M059J (cell line): ENCODE results near the gene SCARB2. TPM values are rescaled to one million over a fixed set of nuclear protein-coding genes. Genes with fewer than 3 reads are reported as not detected.
"Not testable (repeated sequence)": the region's sequence is repeated elsewhere in the genome, so short reads cannot be mapped to it uniquely, and the experiment has no call there.

Source experiments
- DNase-seq: peaks from one replicate; pipeline ENCODE4 v3.0.0-alpha.2; 2012; ENCODE audit warnings: low read depth
- total RNA-seq: library from RNA; depleted of rRNA; stranded (reverse); fragments of >200 nt; shearing (Covaris generic); gene quantifications from 2 replicates; pipeline ENCODE4 v1.2.3, GENCODE V29; 2014; rRNA removed

The SCARB2 gene
- total RNA-seq = 97.3 and 105 TPM in 2 replicates

- peak; percentile 73 for DNase-seq
Measured at GRCh38 chr4:76213415-76214176, at the start of gene SCARB2. Gene SCARB2 (minus strand): TSS chr4:76213824. CDS start chr4:76213543, 281 bp downstream.

- no peak for DNase-seq
Measured at GRCh38 chr4:76260571-76260970, 46.9 kb upstream of the SCARB2 start.

GRCh38 chr4:76257824-76258223 is 44.2 kb upstream of the SCARB2 start:
- no peak for DNase-seq

- no peak for DNase-seq
Measured at GRCh38 chr4:76256968-76257367, 43.3 kb upstream of the SCARB2 start.

GRCh38 chr4:76256032-76256431 is 42.4 kb upstream of the SCARB2 start:
- DNase-seq = no peak

GRCh38 chr4:76253511-76253910 is 39.9 kb upstream of the SCARB2 start:
- DNase-seq = no peak

- no peak for DNase-seq
Measured at GRCh38 chr4:76252271-76252653, 38.6 kb upstream of the SCARB2 start.

GRCh38 chr4:76251441-76252270 is 38.0 kb upstream of the SCARB2 start, which contains the start of gene FAM47E:
Gene FAM47E (plus strand): TSS chr4:76251721. CDS start chr4:76251747, 26 bp downstream.
- DNase-seq = peak; percentile 79

GRCh38 chr4:76250962-76251361 is 37.3 kb upstream of the SCARB2 start:
- DNase-seq = no peak

- DNase-seq = no peak
Measured at GRCh38 chr4:76246852-76247251, 33.2 kb upstream of the SCARB2 start.

GRCh38 chr4:76246025-76246424 is 32.4 kb upstream of the SCARB2 start:
- no peak for DNase-seq

GRCh38 chr4:76243877-76244276 is 30.3 kb upstream of the SCARB2 start:
- not testable (repeated sequence) for DNase-seq

- DNase-seq = no peak
Measured at GRCh38 chr4:76240236-76240635, 26.6 kb upstream of the SCARB2 start.

GRCh38 chr4:76238701-76239100 is 25.1 kb upstream of the SCARB2 start:
- DNase-seq = no peak

- no peak for DNase-seq
Measured at GRCh38 chr4:76238236-76238635, 24.6 kb upstream of the SCARB2 start.

GRCh38 chr4:76235915-76236314 is 22.3 kb upstream of the SCARB2 start:
- DNase-seq = no peak

GRCh38 chr4:76235407-76235806 is 21.8 kb upstream of the SCARB2 start:
- no peak for DNase-seq

- DNase-seq = no peak
Measured at GRCh38 chr4:76234679-76235044, 21.0 kb upstream of the SCARB2 start.

- DNase-seq = peak; percentile 47
Measured at GRCh38 chr4:76233967-76234678, 20.5 kb upstream of the SCARB2 start.

- no peak for DNase-seq
Measured at GRCh38 chr4:76233529-76233928, 19.9 kb upstream of the SCARB2 start.

GRCh38 chr4:76233083-76233482 is 19.5 kb upstream of the SCARB2 start:
- DNase-seq = no peak

- no peak for DNase-seq
Measured at GRCh38 chr4:76232681-76233080, 19.1 kb upstream of the SCARB2 start.
